B cell (primary cell): ENCODE measurements around the gene TRAM2. TPM values are rescaled to one million over a fixed set of nuclear protein-coding genes. Genes with fewer than 3 reads are reported as not detected.

Source experiments
- ATAC-seq: fragments of 200-7000 bp; cut with Tn5 transposase; one replicate; pipeline ENCODE4 v1.10.0; 2021; ENCODE audit warnings: low read depth, mild to moderate bottlenecking, moderate number of reproducible peaks, moderate library complexity
- CTCF ChIA-PET: fragments of 350-600 bp; sonication (Branson Sonifier 250); formaldehyde crosslinking; loops from one replicate; lab custom pipeline; 2021; ENCODE audit warnings: antibody characterized with exemption, inconsistent platforms; lab: Charles Lee
- POLR2A ChIA-PET: fragments of 350-600 bp; sonication (Branson Sonifier 250); formaldehyde crosslinking; loops from one replicate; lab custom pipeline; 2021; ENCODE audit warnings: antibody characterized with exemption; lab: Charles Lee
- DNase-seq: peaks from one replicate; pipeline ENCODE4 v3.0.0; 2013
- H2AFZ ChIP-seq: 2 replicates; pipeline ENCODE4 v1.6.1; 2012; ENCODE audit warnings: mild to moderate bottlenecking, low read depth, low read length; ENCODE audit not compliant: insufficient read depth, poor library complexity, severe bottlenecking
- H3K27ac ChIP-seq, 2 donors: 1 replicate in 1 of 2; 2 replicates in 1 of 2; pipeline ENCODE4 v1.5.1; 2012 to 2013; ENCODE audit warnings: low read length in 2 of 2, mild to moderate bottlenecking in 2 of 2, moderate library complexity in 1 of 2
- H3K27me3 ChIP-seq, 4 experiments: fragments of 200-600 bp in 1 of 4; sonication (generic) in 1 of 4; replicated peaks in 1 of 4; 1 replicate in 2 of 4; 2 replicates in 2 of 4; pipeline versions ENCODE4 v1.6.1 to v1.7.0; 2013 to 2016; ENCODE audit warnings: low read length in 3 of 4, mild to moderate bottlenecking in 2 of 4, mixed read lengths in 1 of 4, moderate library complexity in 1 of 4; ENCODE audit not compliant: insufficient read depth in 4 of 4, control insufficient read depth in 3 of 4; ENCODE audit errors: control extremely low read depth in 1 of 4
- H3K36me3 ChIP-seq, 2 experiments: replicated peaks in 1 of 2; 1 replicate in 1 of 2; 2 replicates in 1 of 2; pipeline versions ENCODE4 v1.6.1 to v1.7.1; 2013; ENCODE audit warnings: low read length in 1 of 2; ENCODE audit not compliant: insufficient read depth in 2 of 2, control insufficient read depth in 1 of 2; ENCODE audit errors: control extremely low read depth in 1 of 2, extremely low read depth in 1 of 2
- H3K4me1 ChIP-seq, 2 donors: fragments of 200-600 bp in 1 of 2; sonication (generic) in 1 of 2; 1 replicate in 1 of 2; 2 replicates in 1 of 2; pipeline versions ENCODE4 v1.5.1 to v1.6.1; 2013 to 2017; ENCODE audit warnings: low read length in 2 of 2; ENCODE audit not compliant: control insufficient read depth in 2 of 2, insufficient read depth in 2 of 2
- H3K4me2 ChIP-seq: replicated peaks from 2 replicates; pipeline ENCODE3; 2012; ENCODE audit warnings: mild to moderate bottlenecking, low read depth, low read length; ENCODE audit not compliant: poor library complexity, severe bottlenecking
- H3K4me3 ChIP-seq, 5 experiments: fragments of 200-600 bp in 1 of 5; sonication (generic) in 1 of 5; 1 replicate in 3 of 5; 2 replicates in 2 of 5; pipeline versions ENCODE4 v1.5.1 to v1.7.0; 2011 to 2016; ENCODE audit warnings: low read length in 4 of 5, mild to moderate bottlenecking in 4 of 5, low read depth in 2 of 5, control low read depth in 1 of 5, moderate library complexity in 1 of 5; ENCODE audit not compliant: insufficient read depth in 1 of 5; ENCODE audit errors: control extremely low read depth in 1 of 5, extremely low read depth in 1 of 5
- H3K79me2 ChIP-seq: fragments of 200-600 bp; sonication (generic); one replicate; pipeline ENCODE4 v1.6.0; 2016; ENCODE audit warnings: low read length; ENCODE audit not compliant: control insufficient read depth, insufficient read depth
- H3K9ac ChIP-seq: fragments of 200-600 bp; sonication (generic); 2 replicates; pipeline ENCODE4 v1.6.1; 2017; ENCODE audit warnings: mild to moderate bottlenecking, low read length, moderate library complexity
- H3K9me3 ChIP-seq, 3 donors: one replicate each; pipeline versions ENCODE4 v1.6.1 to v1.7.1; 2013; ENCODE audit warnings: low read length in 2 of 3; ENCODE audit not compliant: control insufficient read depth in 2 of 3, insufficient read depth in 1 of 3; ENCODE audit errors: control extremely low read depth in 1 of 3
- H4K20me1 ChIP-seq: 2 replicates; pipeline ENCODE4 v1.6.0; 2012; ENCODE audit warnings: mild to moderate bottlenecking, low read length; ENCODE audit not compliant: insufficient read depth, control insufficient read depth, poor library complexity, severe bottlenecking
- H3K27ac Mint-ChIP-seq: one replicate; pipeline ENCODE4 v1.8.0; 2021; ENCODE audit warnings: mixed read lengths
- H3K27me3 Mint-ChIP-seq: one replicate; pipeline ENCODE4 v1.8.0; 2021; ENCODE audit warnings: mixed read lengths
- H3K4me1 Mint-ChIP-seq: one replicate; pipeline ENCODE4 v1.8.0; 2021; ENCODE audit warnings: mixed read lengths
- H3K4me3 Mint-ChIP-seq: one replicate; pipeline ENCODE4 v1.8.0; 2021; ENCODE audit warnings: mixed read lengths
- H3K9me3 Mint-ChIP-seq: one replicate; pipeline ENCODE4 v1.8.0; 2022; ENCODE audit warnings: mixed read lengths; ENCODE audit not compliant: insufficient read depth
- EZH2 ChIP-seq: IDR thresholded peaks from 2 replicates; pipeline ENCODE4 v1.6.1; 2012; ENCODE audit warnings: borderline replicate concordance, low read depth, mild to moderate bottlenecking, moderate library complexity, low read length; ENCODE audit not compliant: insufficient read depth, poor library complexity, severe bottlenecking
- WGBS: methylation state at CpG from one replicate; pipeline ENCODE4 v1.1.5; 2013; ENCODE audit warnings: missing lambda C conversion rate; ENCODE audit not compliant: insufficient coverage; 5-methylcytosine and 5-hydroxymethylcytosine counted together
- intact Hi-C: fragments of 100-400 bp; cut with micrococcal nuclease; formaldehyde crosslinking; loops from one replicate; pipeline ENCODE4 v1.10.0; 2022
- polyA plus RNA-seq: library from polyadenylated mRNA; depleted of rRNA; stranded (reverse); fragments of >200 nt; gene quantifications from 2 replicates; pipeline ENCODE4 v1.2.3, GENCODE V29; 2012
- total RNA-seq, 2 donors: library from RNA; stranded (reverse); fragments of 120-200 nt in 1 of 2; gene quantifications; 1 replicate in 1 of 2; 2 replicates in 1 of 2; pipeline versions ENCODE4 v1.2.3 to v1.2.4, GENCODE V29; 2013 to 2022
- TF ChIP-seq, protein P1 (sequence below): fragments of 200-600 bp; IDR thresholded peaks from one replicate; pipeline ENCODE4 v1.8.0; 2022; ENCODE audit warnings: antibody characterized with exemption, mild to moderate bottlenecking

TRAM2 gene
- total and polyA plus RNA-seq, 2 donors (not counting 1 experiment from before 2014, with no cell fraction given) = 9.0 to 13.3 TPM

DNA sequence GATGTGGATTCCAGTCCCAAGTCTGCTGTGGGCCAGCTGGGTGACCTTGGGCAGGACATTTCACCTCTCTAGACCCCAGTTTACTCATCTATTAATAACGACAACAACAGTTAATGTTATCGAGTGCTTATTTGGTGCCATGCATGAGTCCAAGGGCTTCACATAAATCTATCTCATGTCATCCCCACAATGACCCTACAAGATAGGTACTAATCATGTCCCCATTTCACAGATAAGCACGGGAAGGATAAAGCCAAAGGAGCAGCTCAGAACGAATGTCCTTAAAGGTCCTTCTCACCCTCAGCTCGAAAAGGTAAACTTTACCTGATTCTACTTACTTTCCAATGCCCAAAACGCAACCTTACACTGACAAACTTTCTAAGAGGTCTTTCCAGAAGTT, 35.7 kb downstream of the TRAM2 start:
- CTCF ChIA-PET = interaction anchor here (1.1 kb wide), 1 partner anchor 252 kb away, joined by 3 read pairs; no protein-coding TSS in a partner anchor
- POLR2A ChIA-PET = no interaction called here

DNA sequence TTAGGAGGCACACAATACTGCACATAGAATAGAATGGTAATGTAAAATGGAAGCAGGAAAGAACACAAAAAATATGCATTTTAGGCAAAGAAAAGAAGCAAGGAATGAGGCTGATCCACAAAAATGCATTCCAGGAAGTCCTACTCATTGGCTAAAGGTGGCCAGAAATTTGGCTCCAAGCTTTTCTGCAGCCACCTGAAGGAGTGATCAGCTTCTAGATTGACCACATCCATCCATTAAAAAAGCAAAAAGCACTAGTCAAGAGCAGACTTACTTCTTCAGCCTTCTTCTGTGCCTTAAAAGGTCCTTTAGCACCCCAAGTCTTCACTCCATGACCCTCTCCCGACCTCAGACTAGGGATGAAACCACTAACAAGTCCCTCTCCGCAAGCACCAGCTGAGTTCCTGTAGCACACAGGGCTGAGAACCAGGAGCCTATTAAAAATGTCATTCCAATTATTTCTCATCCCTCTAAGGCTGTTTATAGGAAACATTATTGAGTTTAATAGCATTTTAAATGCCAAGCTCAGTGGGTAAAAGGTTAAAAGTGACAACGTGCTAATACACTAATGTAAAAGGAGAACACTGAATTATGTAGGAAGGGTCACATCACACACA, 36.5 kb downstream of the TRAM2 start:
- Histone ChIP-seq H3K9ac (no peak overlapping the region), H3K9me3 (no peaks in the 10 kb centered on the region), H3K27me3 (no peaks in the 10 kb centered on the region), H3K4me3 (no peak overlapping the region), H3K4me1 (peaks cover 8 to 16% of the 10 kb centered on the region in 2 donors), H3K27ac (no peak overlapping the region), H3K36me3 (peaks cover 0 to 4% of the 10 kb centered on the region in 2 experiments), H3K4me2 (no peak overlapping the region), H3K79me2 (peaks cover 7% of the 10 kb centered on the region), H4K20me1 (peaks cover 6% of the 10 kb centered on the region), H2AFZ (no peak overlapping the region)
- TF ChIP-seq, protein P1, sequence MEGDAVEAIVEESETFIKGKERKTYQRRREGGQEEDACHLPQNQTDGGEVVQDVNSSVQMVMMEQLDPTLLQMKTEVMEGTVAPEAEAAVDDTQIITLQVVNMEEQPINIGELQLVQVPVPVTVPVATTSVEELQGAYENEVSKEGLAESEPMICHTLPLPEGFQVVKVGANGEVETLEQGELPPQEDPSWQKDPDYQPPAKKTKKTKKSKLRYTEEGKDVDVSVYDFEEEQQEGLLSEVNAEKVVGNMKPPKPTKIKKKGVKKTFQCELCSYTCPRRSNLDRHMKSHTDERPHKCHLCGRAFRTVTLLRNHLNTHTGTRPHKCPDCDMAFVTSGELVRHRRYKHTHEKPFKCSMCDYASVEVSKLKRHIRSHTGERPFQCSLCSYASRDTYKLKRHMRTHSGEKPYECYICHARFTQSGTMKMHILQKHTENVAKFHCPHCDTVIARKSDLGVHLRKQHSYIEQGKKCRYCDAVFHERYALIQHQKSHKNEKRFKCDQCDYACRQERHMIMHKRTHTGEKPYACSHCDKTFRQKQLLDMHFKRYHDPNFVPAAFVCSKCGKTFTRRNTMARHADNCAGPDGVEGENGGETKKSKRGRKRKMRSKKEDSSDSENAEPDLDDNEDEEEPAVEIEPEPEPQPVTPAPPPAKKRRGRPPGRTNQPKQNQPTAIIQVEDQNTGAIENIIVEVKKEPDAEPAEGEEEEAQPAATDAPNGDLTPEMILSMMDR = no peak
- no peak for TF ChIP-seq EZH2
- Mint-ChIP-seq H3K4me1 (peaks cover 23% of the 10 kb centered on the region), H3K9me3 (no peaks in the 10 kb centered on the region), H3K27ac (no peak overlapping the region), H3K27me3 (no peaks in the 10 kb centered on the region), H3K4me3 (no peak overlapping the region)
- 83% methylated on average over 1 of the region's 3 CpGs for WGBS
- intact Hi-C loops = no loop called here
- no peak for DNase-seq
- no peak for ATAC-seq
- POLR2A ChIA-PET = no interaction called here
- CTCF ChIA-PET = no interaction called here

More for the DNA sequence above, 35.7 kb downstream of the TRAM2 start:
- H3K9ac ChIP-seq = no peak overlapping the region
- H3K4me3 ChIP-seq = no peak overlapping the region
- Mint-ChIP-seq H3K27me3 (no peaks in the 10 kb centered on the region), H3K4me1 (peaks cover 27% of the 10 kb centered on the region), H3K4me3 (no peak overlapping the region), H3K27ac (no peak overlapping the region), H3K9me3 (no peaks in the 10 kb centered on the region)
- H4K20me1 ChIP-seq = peaks cover 10% of the 10 kb centered on the region
- H3K4me2 ChIP-seq = no peak overlapping the region
- peaks cover 0 to 4% of the 10 kb centered on the region in 2 experiments for H3K36me3 ChIP-seq
- H3K27ac ChIP-seq = no peak overlapping the region
- H3K9me3 ChIP-seq = no peaks in the 10 kb centered on the region
- H3K27me3 ChIP-seq = no peaks in the 10 kb centered on the region
- intact Hi-C loops = no loop called here
- no peak for TF ChIP-seq EZH2
- TF ChIP-seq, protein P1 = no peak
- ATAC-seq = no peak
- H3K79me2 ChIP-seq = peaks cover 14% of the 10 kb centered on the region
- WGBS = 96% methylated on average over 4 of the region's 6 CpGs
- no peak overlapping the region for H2AFZ ChIP-seq
- no peak for DNase-seq
- H3K4me1 ChIP-seq = peaks cover 8 to 16% of the 10 kb centered on the region in 2 donors
